ENCODE results near the gene CLEC5A.
"Not testable (repeated sequence)": the region's sequence is repeated elsewhere in the genome, so short reads cannot be mapped to it uniquely, and the experiment has no call there.

The CLEC5A gene

GRCh38 chr7:141949021-141949420 lies 2.2 kb upstream of the CLEC5A start:
- no peak for DNase-seq (ENCODE audit: low read depth)

GRCh38 chr7:141945356-141945755 lies 1.4 kb downstream of the CLEC5A start:
- no peak for DNase-seq (ENCODE audit: low read depth)

GRCh38 chr7:141944811-141945210 lies 2.0 kb downstream of the CLEC5A start:
- DNase-seq (ENCODE audit: low read depth): no peak

GRCh38 chr7:141943846-141944245 lies 2.9 kb downstream of the CLEC5A start:
- no peak for DNase-seq (ENCODE audit: low read depth)

- DNase-seq (ENCODE audit: low read depth): no peak
Measured at GRCh38 chr7:141941075-141941474, 5.7 kb downstream of the CLEC5A start.

- no peak for DNase-seq (ENCODE audit: low read depth)
Measured at GRCh38 chr7:141930211-141930610, 16.6 kb downstream of the CLEC5A start.

- DNase-seq (ENCODE audit: low read depth): no peak
Measured at GRCh38 chr7:141928845-141929195, 18.0 kb downstream of the CLEC5A start.

GRCh38 chr7:141928146-141928844 lies 18.5 kb downstream of the CLEC5A start:
- DNase-seq (ENCODE audit: low read depth): no peak

GRCh38 chr7:141920281-141920680 lies 26.5 kb downstream of the CLEC5A start:
- no peak for DNase-seq (ENCODE audit: low read depth)

- no peak for DNase-seq (ENCODE audit: low read depth)
Measured at GRCh38 chr7:141916099-141916498, 30.7 kb downstream of the CLEC5A start, which contains the start of gene OR9A4. Gene OR9A4, plus strand, starts transcription at chr7:141916399. Its CDS starts 2,477 bp downstream, at chr7:141918876.

GRCh38 chr7:141915565-141915964 lies 31.2 kb downstream of the CLEC5A start:
- no peak for DNase-seq (ENCODE audit: low read depth)

GRCh38 chr7:141911391-141911790 lies 35.4 kb downstream of the CLEC5A start:
- DNase-seq (ENCODE audit: low read depth): no peak

GRCh38 chr7:141906285-141906684 lies 40.5 kb downstream of the CLEC5A start:
- no peak for DNase-seq (ENCODE audit: low read depth)

GRCh38 chr7:141899366-141899765 lies 47.4 kb downstream of the CLEC5A start:
- not testable (repeated sequence) for DNase-seq (ENCODE audit: low read depth)

- DNase-seq (ENCODE audit: low read depth): no peak
Measured at GRCh38 chr7:141891336-141891735, 55.4 kb downstream of the CLEC5A start.

GRCh38 chr7:141889321-141889720 lies 57.5 kb downstream of the CLEC5A start:
- DNase-seq (ENCODE audit: low read depth): no peak

- no peak for DNase-seq (ENCODE audit: low read depth)
Measured at GRCh38 chr7:141884539-141885225, 62.1 kb downstream of the CLEC5A start.

GRCh38 chr7:141880960-141881359 lies 65.8 kb downstream of the CLEC5A start:
- DNase-seq (ENCODE audit: low read depth): no peak

- no peak for DNase-seq (ENCODE audit: low read depth)
Measured at GRCh38 chr7:141877365-141877764, 69.4 kb downstream of the CLEC5A start.

Measured in EH (cell line).